Colonic mucosa (tissue), 4 donors: ENCODE results near the gene MAP7D2. TPM values are rescaled to one million over a fixed set of nuclear protein-coding genes. Genes with fewer than 3 reads are reported as not detected.
A peak's percentile ranks its signal among the peaks of the same experiment; 100 is the strongest.
"Not testable (repeated sequence)": the region's sequence is repeated elsewhere in the genome, so short reads cannot be mapped to it uniquely, and the experiment has no call there.

ENCODE experiments used
- DNase-seq: peaks from one replicate; pipeline ENCODE4 v3.0.0-alpha.2; 2020
- H3K27ac ChIP-seq: fragments of 200-600 bp; one replicate; pipeline ENCODE4 v1.8.0; 2021
- H3K27me3 ChIP-seq: fragments of 200-600 bp; one replicate; pipeline ENCODE4 v1.8.0; 2021
- H3K36me3 ChIP-seq: fragments of 200-600 bp; one replicate; pipeline ENCODE4 v1.8.0; 2021
- H3K4me1 ChIP-seq: fragments of 200-600 bp; one replicate; pipeline ENCODE4 v1.8.0; 2021; ENCODE audit warnings: mild to moderate bottlenecking
- H3K4me3 ChIP-seq: fragments of 200-600 bp; one replicate; pipeline ENCODE4 v1.8.0; 2021
- H3K9ac ChIP-seq, 2 donors: one replicate each; pipeline ENCODE4 v1.7.0; 2013; ENCODE audit warnings: control low read depth in 2 of 2, low read depth in 2 of 2, low read length in 2 of 2
- H3K9me3 ChIP-seq: fragments of 200-600 bp; one replicate; pipeline ENCODE4 v1.8.0; 2021
- CTCF ChIP-seq: fragments of 200-600 bp; IDR thresholded peaks from one replicate; pipeline ENCODE4 v1.8.0; 2022; ENCODE audit warnings: antibody characterized with exemption, mild to moderate bottlenecking
- intact Hi-C: fragments of 100-400 bp; cut with DNase I; formaldehyde crosslinking; loops from one replicate; pipeline ENCODE4 v1.14.1; 2022
- total RNA-seq, 2 donors: library from RNA; stranded (reverse); fragmentation: NEBNext Ultra II Directional in 1 of 2; extraction: Animal tissue kit (Norgen Biotek cat#: 25700) in 1 of 2; gene quantifications; one replicate each; pipeline ENCODE4 v1.2.1, GENCODE V29; 2021
- donor health status: healthy.
- donor health status: DM: no; HTN: no; CAD: no.
- donor health status: DM: no; HTN: no; CAD: no.

MAP7D2 gene
- total RNA-seq, 2 donors from 2014 or later = 2.1 to 2.4 TPM

- DNase-seq = no peak
- H3K4me3 ChIP-seq = no peak overlapping the region
- intact Hi-C loops = loop anchor here (10.0 kb wide), 1 partner anchor 224 kb away; no protein-coding TSS in a partner anchor
- no peak for TF ChIP-seq CTCF
- H3K36me3 ChIP-seq = peaks cover 7% of the 10 kb centered on the region
- no peaks in the 10 kb centered on the region for H3K4me1 ChIP-seq
- H3K9me3 ChIP-seq = no peaks in the 10 kb centered on the region
- no peaks in the 10 kb centered on the region for H3K27me3 ChIP-seq
- H3K27ac ChIP-seq = no peak overlapping the region
- no peak overlapping the region for H3K9ac ChIP-seq
Measured at GRCh38 chrX:20128670-20129069, 12.0 kb upstream of the MAP7D2 start.

- not testable (repeated sequence) for H3K9ac ChIP-seq, H3K27me3 ChIP-seq, H3K36me3 ChIP-seq, H3K9me3 ChIP-seq, H3K4me1 ChIP-seq, DNase-seq, H3K27ac ChIP-seq, H3K4me3 ChIP-seq
- intact Hi-C loops = loop anchor here (10.0 kb wide), 1 partner anchor 223 kb away; no protein-coding TSS in a partner anchor
- TF ChIP-seq CTCF = peak; percentile 20
Measured at GRCh38 chrX:20127440-20127839, 10.7 kb upstream of the MAP7D2 start.

- intact Hi-C loops = loop anchor here (10.0 kb wide), 1 partner anchor 222 kb away; no protein-coding TSS in a partner anchor
- H3K27ac ChIP-seq, H3K4me3 ChIP-seq, H3K9me3 ChIP-seq, H3K4me1 ChIP-seq, H3K36me3 ChIP-seq, H3K9ac ChIP-seq, H3K27me3 ChIP-seq, DNase-seq: not testable (repeated sequence)
Measured at GRCh38 chrX:20126833-20127232, 10.1 kb upstream of the MAP7D2 start.

GRCh38 chrX:20124964-20125363 lies 8.3 kb upstream of the MAP7D2 start:
- Histone ChIP-seq H3K27me3 (no peaks in the 10 kb centered on the region), H3K36me3 (no peaks in the 10 kb centered on the region), H3K27ac (no peak overlapping the region), H3K9ac (no peak overlapping the region), H3K4me1 (no peaks in the 10 kb centered on the region), H3K9me3 (no peaks in the 10 kb centered on the region), H3K4me3 (no peak overlapping the region)
- intact Hi-C loops = loop anchor here (10.0 kb wide), 1 partner anchor 220 kb away; no protein-coding TSS in a partner anchor
- DNase-seq = no peak
- no peak for TF ChIP-seq CTCF

- Histone ChIP-seq H3K9ac (no peak overlapping the region), H3K9me3 (no peaks in the 10 kb centered on the region), H3K36me3 (no peaks in the 10 kb centered on the region), H3K27ac (no peak overlapping the region), H3K4me3 (no peak overlapping the region), H3K27me3 (peaks cover 12% of the 10 kb centered on the region), H3K4me1 (peaks cover 4% of the 10 kb centered on the region)
- TF ChIP-seq CTCF = no peak
- intact Hi-C loops = no loop called here
- DNase-seq = peak; percentile 65
Measured at GRCh38 chrX:20118065-20118824, 1.5 kb upstream of the MAP7D2 start.

- Histone ChIP-seq H3K27me3 (peaks cover 12% of the 10 kb centered on the region), H3K4me1 (peaks cover 4% of the 10 kb centered on the region), H3K36me3 (no peaks in the 10 kb centered on the region), H3K4me3 (peak overlapping the region; percentile 17), H3K9me3 (no peaks in the 10 kb centered on the region), H3K27ac (no peak overlapping the region), H3K9ac (no peak overlapping the region)
- no peak for TF ChIP-seq CTCF
- no peak for DNase-seq
- intact Hi-C loops = no loop called here
Measured at GRCh38 chrX:20116087-20116576, 575 bp downstream of the MAP7D2 start.
